ENCODE results near the gene ALMS1. TPM values are rescaled to one million over a fixed set of nuclear protein-coding genes. Genes with fewer than 3 reads are reported as not detected.

ALMS1 gene
- polyA plus RNA-seq, 1 donor (not counting 4 experiments of a cell fraction or from before 2014, with no cell fraction given), result 4.4 TPM

DNA sequence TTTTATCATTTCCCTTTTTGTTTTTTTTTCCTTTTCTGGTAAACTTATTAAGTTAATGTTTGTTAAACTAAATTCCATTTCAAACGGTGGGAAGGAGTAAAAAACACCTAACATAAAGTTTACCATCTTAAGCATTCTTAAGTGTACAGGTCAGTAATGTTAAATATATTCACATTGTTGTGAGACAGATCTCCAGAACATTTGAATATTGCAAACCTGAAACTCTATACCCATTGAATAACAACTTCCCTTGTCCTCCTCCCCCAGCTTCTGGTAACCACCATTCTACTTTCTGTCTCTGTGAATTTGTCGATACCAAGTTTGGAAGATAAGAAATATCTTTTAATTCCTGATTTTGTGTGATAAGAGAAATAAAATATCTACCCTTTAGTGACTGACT, 268.5 kb downstream of the ALMS1 start:
- no peaks in the 10 kb centered on the region for H3K9me1 ChIP-seq (ENCODE audit: control insufficient read depth, extremely low read depth, insufficient read depth, low read length)
- no peaks in the 10 kb centered on the region for H3K79me2 ChIP-seq (ENCODE audit: control insufficient read depth, insufficient read depth, low read length)
- FAIRE-seq (no peak), DNase-seq (ENCODE audit: low read depth, low spot score) (no peak)
- H4K20me1 ChIP-seq (ENCODE audit: control insufficient read depth, extremely low read depth, insufficient read depth, low read length), result no peaks in the 10 kb centered on the region
- H3K36me3 ChIP-seq (ENCODE audit: control insufficient read depth in 2 of 2, extremely low read depth in 1 of 2, insufficient read depth in 2 of 2, low read length in 2 of 2), result no peaks in the 10 kb centered on the region
- H2AFZ ChIP-seq (ENCODE audit: control insufficient read depth, low read length), result no peak overlapping the region
- TF ChIP-seq EZH2 (IDR thresholded peaks at IDR 0.05; ENCODE audit: low read length), result no peak
- TF ChIP-seq, protein P1, sequence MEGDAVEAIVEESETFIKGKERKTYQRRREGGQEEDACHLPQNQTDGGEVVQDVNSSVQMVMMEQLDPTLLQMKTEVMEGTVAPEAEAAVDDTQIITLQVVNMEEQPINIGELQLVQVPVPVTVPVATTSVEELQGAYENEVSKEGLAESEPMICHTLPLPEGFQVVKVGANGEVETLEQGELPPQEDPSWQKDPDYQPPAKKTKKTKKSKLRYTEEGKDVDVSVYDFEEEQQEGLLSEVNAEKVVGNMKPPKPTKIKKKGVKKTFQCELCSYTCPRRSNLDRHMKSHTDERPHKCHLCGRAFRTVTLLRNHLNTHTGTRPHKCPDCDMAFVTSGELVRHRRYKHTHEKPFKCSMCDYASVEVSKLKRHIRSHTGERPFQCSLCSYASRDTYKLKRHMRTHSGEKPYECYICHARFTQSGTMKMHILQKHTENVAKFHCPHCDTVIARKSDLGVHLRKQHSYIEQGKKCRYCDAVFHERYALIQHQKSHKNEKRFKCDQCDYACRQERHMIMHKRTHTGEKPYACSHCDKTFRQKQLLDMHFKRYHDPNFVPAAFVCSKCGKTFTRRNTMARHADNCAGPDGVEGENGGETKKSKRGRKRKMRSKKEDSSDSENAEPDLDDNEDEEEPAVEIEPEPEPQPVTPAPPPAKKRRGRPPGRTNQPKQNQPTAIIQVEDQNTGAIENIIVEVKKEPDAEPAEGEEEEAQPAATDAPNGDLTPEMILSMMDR (optimal IDR thresholded peaks at IDR 0.05 in 1 of 3, IDR thresholded peaks at IDR 0.05 in 1 of 3, conservative IDR thresholded peaks at IDR 0.05 in 1 of 3; ENCODE audit: extremely low read depth in 1 of 3, insufficient read depth in 2 of 3, low read length in 3 of 3), result no peak
- H3K4me2 ChIP-seq (ENCODE audit: control insufficient read depth, extremely low read depth, insufficient read depth, low read depth, low read length), result no peak overlapping the region
- H3K4me1 ChIP-seq (ENCODE audit: control insufficient read depth, extremely low read depth, insufficient read depth, low read length), result no peaks in the 10 kb centered on the region
- no peak overlapping the region for H3K27ac ChIP-seq (ENCODE audit: control insufficient read depth, insufficient read depth, low read length)
- dilution Hi-C loops (cut with MboI; ENCODE audit: extremely low pct_ligation_motif_present, low sequenced_read_pairs), result no loop called here
- no peaks in the 10 kb centered on the region for H3K9me3 ChIP-seq (ENCODE audit: control insufficient read depth, low read depth, low read length)
- H3K9ac ChIP-seq (ENCODE audit: control insufficient read depth, extremely low read depth, insufficient read depth, low read length), result no peak overlapping the region
- no peaks in the 10 kb centered on the region for H3K27me3 ChIP-seq (ENCODE audit: control insufficient read depth, extremely low read depth, insufficient read depth, low read length)
- H3K4me3 ChIP-seq (ENCODE audit: control insufficient read depth in 2 of 3, extremely low read depth in 1 of 3, insufficient read depth in 2 of 3, low read depth in 1 of 3, low read length in 3 of 3), result no peak overlapping the region

Other genes with a start within 250 kb of the ALMS1 start
- gene NOTO, start 183.3 kb upstream of the ALMS1 start, polyA plus RNA-seq, result not detected in 3 replicates
- 18.6 to 24.2 TPM (median 19.8 TPM) in 3 replicates for gene SMYD5, start 171.6 kb upstream of the ALMS1 start, polyA plus RNA-seq
- gene PRADC1, start 152.6 kb upstream of the ALMS1 start, polyA plus RNA-seq, result 7.5 to 13.1 TPM (median 8.2 TPM) in 3 replicates
- gene CCT7, start 151.5 kb upstream of the ALMS1 start, polyA plus RNA-seq, result 329 to 378 TPM (median 357 TPM) in 3 replicates
- gene FBXO41, start 101.4 kb upstream of the ALMS1 start, polyA plus RNA-seq, result 4.1 to 5.2 TPM (median 4.5 TPM) in 3 replicates
- not detected in 3 replicates for gene EGR4, start 92.3 kb upstream of the ALMS1 start, polyA plus RNA-seq

Measured in keratinocyte (primary cell).